Panc1 (cell line): ENCODE data around the gene USH1G. TPM values are rescaled to one million over a fixed set of nuclear protein-coding genes. Genes with fewer than 3 reads are reported as not detected.

Experiments
- ATAC-seq: fragments of 200-7000 bp; cut with Tn5 transposase; 2 replicates; pipeline ENCODE4 v1.9.1; 2020; ENCODE audit warnings: mild to moderate bottlenecking, moderate library complexity
- BruUV-seq: library from RNA; stranded (reverse); fragments of 400-500 nt; replicated peaks from 2 replicates; lab custom pipeline; 2021; lab: Mats Ljungman, UMichigan
- CTCF ChIA-PET: fragments of 300-600 bp; sonication (Branson Sonifier 250); formaldehyde crosslinking; loops from one replicate; lab custom pipeline; 2022; ENCODE audit warnings: antibody characterized with exemption; lab: Charles Lee
- POLR2A ChIA-PET: fragments of 300-600 bp; sonication (Branson Sonifier 250); formaldehyde crosslinking; loops from one replicate; lab custom pipeline; 2022; ENCODE audit warnings: antibody characterized with exemption; lab: Charles Lee
- DNase-seq: peaks from one replicate; pipeline ENCODE4 v3.0.0-alpha.2; 2010; ENCODE audit warnings: low read depth, low spot score
- H3K27ac ChIP-seq: 2 replicates; pipeline ENCODE4 v1.5.1; 2011; ENCODE audit warnings: mild to moderate bottlenecking, low read length, inconsistent platforms
- H3K27me3 ChIP-seq: fragments of 200-500 bp; sonication (Bioruptor generic); 2 replicates; pipeline ENCODE4 v1.6.0; 2014; ENCODE audit warnings: low read length, inconsistent platforms; ENCODE audit not compliant: control insufficient read depth, insufficient read depth
- H3K36me3 ChIP-seq: fragments of 200-500 bp; sonication (Bioruptor generic); 2 replicates; pipeline ENCODE4 v1.5.1; 2014; ENCODE audit warnings: inconsistent platforms, mild to moderate bottlenecking, low read length, moderate library complexity; ENCODE audit not compliant: control insufficient read depth, insufficient read depth
- H3K4me1 ChIP-seq: 2 replicates; pipeline ENCODE4 v1.5.1; 2011; ENCODE audit warnings: inconsistent platforms, mild to moderate bottlenecking, low read length, moderate library complexity; ENCODE audit not compliant: control insufficient read depth, insufficient read depth
- H3K4me3 ChIP-seq, 2 experiments: 2 replicates each; pipeline ENCODE4 v1.5.1; 2011 to 2012; ENCODE audit warnings: low read depth in 2 of 2, low read length in 2 of 2, mild to moderate bottlenecking in 2 of 2, inconsistent platforms in 1 of 2, moderate library complexity in 1 of 2
- H3K9me3 ChIP-seq: fragments of 200-500 bp; sonication (Bioruptor generic); 2 replicates; pipeline ENCODE4 v1.5.1; 2014; ENCODE audit warnings: low read depth, mild to moderate bottlenecking, inconsistent platforms, low read length, moderate library complexity; ENCODE audit not compliant: control insufficient read depth, insufficient read depth
- CTCF ChIP-seq: fragments of 450-650 bp; IDR thresholded peaks from 2 replicates; pipeline ENCODE4 v1.5.1; 2017; ENCODE audit warnings: mild to moderate bottlenecking
- POLR2AphosphoS5 ChIP-seq: IDR thresholded peaks from 2 replicates; pipeline ENCODE4 v1.6.1; 2012; ENCODE audit warnings: mild to moderate bottlenecking, low read depth, low read length, moderate library complexity
- REST ChIP-seq, 2 experiments: IDR thresholded peaks; 2 replicates each; pipeline ENCODE4 v1.6.1; 2011 to 2012; ENCODE audit warnings: low read depth in 2 of 2, control low read depth in 1 of 2, low read length in 1 of 2, mild to moderate bottlenecking in 1 of 2, moderate library complexity in 1 of 2; ENCODE audit not compliant: insufficient read depth in 1 of 2
- SIN3A ChIP-seq: IDR thresholded peaks from 2 replicates; pipeline ENCODE4 v1.6.1; 2012; ENCODE audit warnings: low read depth, mild to moderate bottlenecking, low read length, moderate library complexity, borderline replicate concordance; ENCODE audit not compliant: insufficient read depth
- TCF7L2 ChIP-seq: IDR thresholded peaks from 2 replicates; pipeline ENCODE4 v1.6.1; 2011; ENCODE audit warnings: mild to moderate bottlenecking, low read depth, low read length, inconsistent platforms
- in situ Hi-C: cut with HindIII; loops from 2 replicates; pipeline ENCODE4 v1.10.0; 2016; ENCODE audit warnings: low sequenced_read_pairs, low pct_unique_long_range_greater_than_20kb
- intact Hi-C: fragments of 100-400 bp; cut with micrococcal nuclease; formaldehyde crosslinking; loops from one replicate; pipeline ENCODE4 v1.10.0; 2022; ENCODE audit not compliant: unreplicated experiment
- total RNA-seq: library from RNA; stranded (reverse); gene quantifications from one replicate; pipeline ENCODE4 v1.2.1, GENCODE V29; 2021; ENCODE audit not compliant: unreplicated experiment

The USH1G gene
- total RNA-seq, 1 experiment from 2014 or later = not detected

DNA sequence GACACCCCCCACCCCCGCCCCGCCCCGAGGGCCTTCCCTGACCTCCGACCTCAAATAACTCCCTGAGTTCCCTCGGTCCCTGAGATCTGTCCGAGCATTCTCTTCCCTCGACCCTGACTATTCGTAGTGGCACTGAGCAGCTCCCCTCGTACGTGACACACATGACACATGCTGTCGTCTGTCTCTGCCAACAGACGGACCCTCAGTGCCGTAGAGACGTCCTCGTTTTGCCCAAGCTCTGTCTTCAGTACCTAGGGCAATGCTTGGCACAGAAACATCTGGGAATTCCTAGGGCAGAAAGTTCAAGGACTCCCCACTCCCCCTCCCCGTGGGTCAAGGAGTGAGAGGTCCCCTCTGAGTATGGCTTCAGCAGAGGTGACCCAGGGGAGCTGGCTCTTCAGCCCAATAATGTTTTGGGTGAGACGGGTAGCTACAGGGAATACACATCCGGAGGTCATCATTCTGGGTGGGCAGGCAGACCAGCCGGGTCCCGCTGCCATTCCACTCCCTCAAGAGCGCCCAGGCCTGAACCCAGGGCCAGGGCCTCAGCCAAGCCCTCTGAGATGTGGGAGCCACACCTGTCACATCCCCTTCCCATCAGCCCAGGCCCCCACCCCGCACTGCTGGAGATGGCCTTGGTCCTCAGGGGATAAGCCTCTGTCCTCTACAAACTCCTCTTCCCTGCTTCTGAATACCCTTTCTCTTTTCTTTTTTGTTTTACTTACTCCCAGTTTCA is 29.0 kb downstream of the USH1G start:
- no TSS peak for BruUV-seq
- no peaks in the 10 kb centered on the region for H3K36me3 ChIP-seq
- H3K4me1 ChIP-seq = no peaks in the 10 kb centered on the region
- ATAC-seq = 0 out of 2 replicates have a peak, but pooled peaks have one; percentile 11
- TF ChIP-seq REST (IDR thresholded peaks at IDR 0.05; ENCODE audit: insufficient read depth in 1 of 2, low read depth in 2 of 2, low read length in 1 of 2) (no peak), POLR2AphosphoS5 (no peak), CTCF (no peak), TCF7L2 (no peak), SIN3A (no peak)
- intact Hi-C loops (no loop called here), in situ Hi-C loops (no loop called here)
- H3K27me3 ChIP-seq = peaks cover 12% of the 10 kb centered on the region
- ChIA-PET POLR2A (interaction anchor here (0.6 kb wide), 1 partner anchor 17 kb away, joined by 10 read pairs; no protein-coding TSS in a partner anchor), CTCF (interaction anchor here (0.6 kb wide), 1 partner anchor 290 kb away, joined by 3 read pairs; no protein-coding TSS in a partner anchor)
- no peak overlapping the region for H3K27ac ChIP-seq
- DNase-seq = no peak
- peak overlapping the region; percentile 23 to 39; a peak in 2 of 4 replicates for H3K4me3 ChIP-seq
- no peaks in the 10 kb centered on the region for H3K9me3 ChIP-seq

GRCh38 chr17:74892974-74893911 is 29.8 kb downstream of the USH1G start, which contains the start of gene FADS6:
FADS6 (minus strand) TSS chr17:74893633; CDS start chr17:74893595, 38 bp downstream.
- intact Hi-C loops = no loop called here
- Histone ChIP-seq H3K4me3 (peak within 1 kb of the TSS; percentile 39 to 41), H3K27me3 (peaks cover 12% of the 10 kb centered on the region), H3K9me3 (no peaks in the 10 kb centered on the region), H3K4me1 (no peaks in the 10 kb centered on the region), H3K36me3 (no peaks in the 10 kb centered on the region), H3K27ac (no peak within 1 kb of the TSS)
- in situ Hi-C loops = no loop called here
- peak; percentile 41 for ATAC-seq
- no TSS peak for BruUV-seq
- ChIA-PET POLR2A (interaction anchor here (0.6 kb wide), 1 partner anchor 16 kb away, joined by 10 read pairs; no protein-coding TSS in a partner anchor), CTCF (interaction anchor here (0.6 kb wide), 1 partner anchor 290 kb away, joined by 3 read pairs; no protein-coding TSS in a partner anchor)
- no peak for TF ChIP-seq POLR2AphosphoS5
- no peak for TF ChIP-seq CTCF
- no peak for TF ChIP-seq TCF7L2
- no peak for TF ChIP-seq REST (IDR thresholded peaks at IDR 0.05; ENCODE audit: insufficient read depth in 1 of 2, low read depth in 2 of 2, low read length in 1 of 2)
- no peak for TF ChIP-seq SIN3A
- DNase-seq = no peak
